DOHH2 (cell line): Measurements from ENCODE around the gene VCL.

Experiments
- H3F3A ChIP-seq: fragments of 200-600 bp; sonication (generic), shearing (Covaris generic); 2 replicates; pipeline ENCODE4 v1.6.0; 2016; ENCODE audit warnings: antibody characterized with exemption, mild to moderate bottlenecking; ENCODE audit not compliant: control insufficient read depth, insufficient read depth
- H3K27ac ChIP-seq: fragments of 200-600 bp; sonication (generic); 2 replicates; pipeline ENCODE4 v1.5.1; 2014; ENCODE audit warnings: low read depth, mild to moderate bottlenecking, low read length, moderate library complexity
- H3K27me3 ChIP-seq: fragments of 200-600 bp; sonication (generic); 2 replicates; pipeline ENCODE4 v1.6.1; 2014; ENCODE audit warnings: mild to moderate bottlenecking, low read length, mixed read lengths; ENCODE audit not compliant: control insufficient read depth
- H3K36me3 ChIP-seq: fragments of 200-600 bp; sonication (generic); 2 replicates; pipeline ENCODE4 v1.6.1; 2014; ENCODE audit warnings: mild to moderate bottlenecking, low read length, moderate library complexity, mixed read lengths; ENCODE audit not compliant: control insufficient read depth
- H3K4me1 ChIP-seq: fragments of 200-600 bp; sonication (generic); 2 replicates; pipeline ENCODE4 v1.6.1; 2014; ENCODE audit warnings: mild to moderate bottlenecking, low read length, mixed read lengths; ENCODE audit not compliant: control insufficient read depth
- H3K4me2 ChIP-seq: fragments of 200-600 bp; sonication (generic); 2 replicates; pipeline ENCODE4 v1.6.0; 2014; ENCODE audit warnings: mild to moderate bottlenecking, low read length, moderate library complexity
- H3K4me3 ChIP-seq: fragments of 200-600 bp; sonication (generic); 2 replicates; pipeline ENCODE4 v1.5.1; 2014; ENCODE audit warnings: mild to moderate bottlenecking, low read length, mixed read lengths
- H3K79me2 ChIP-seq: fragments of 200-600 bp; sonication (generic); 2 replicates; pipeline ENCODE4 v1.6.1; 2014; ENCODE audit warnings: mild to moderate bottlenecking, low read length, mixed read lengths; ENCODE audit not compliant: control insufficient read depth
- H3K9me2 ChIP-seq: fragments of 200-600 bp; sonication (generic); replicated peaks from 2 replicates; pipeline ENCODE4 v1.6.1; 2014; ENCODE audit warnings: mild to moderate bottlenecking, low read length, mixed read lengths; ENCODE audit not compliant: control insufficient read depth
- H3K9me3 ChIP-seq: fragments of 200-600 bp; sonication (generic); 2 replicates; pipeline ENCODE4 v1.6.1; 2014; ENCODE audit warnings: antibody characterized with exemption, low read length, mixed read lengths; ENCODE audit not compliant: control insufficient read depth, insufficient read depth
- H4K20me1 ChIP-seq: fragments of 200-600 bp; sonication (generic); 2 replicates; pipeline ENCODE4 v1.6.0; 2014; ENCODE audit warnings: low read depth, mild to moderate bottlenecking, antibody characterized with exemption, low read length, moderate library complexity; ENCODE audit not compliant: control insufficient read depth, insufficient read depth
- CTCF ChIP-seq: fragments of 200-600 bp; sonication (generic); IDR thresholded peaks from one replicate; pipeline ENCODE4 v1.5.1; 2014; ENCODE audit warnings: antibody characterized with exemption, mild to moderate bottlenecking, low read depth, low read length; ENCODE audit not compliant: poor library complexity, severe bottlenecking
- EZH2phosphoT487 ChIP-seq: fragments of 200-600 bp; sonication (generic); IDR thresholded peaks from 2 replicates; pipeline ENCODE4 v1.6.1; 2017; ENCODE audit warnings: borderline replicate concordance, mild to moderate bottlenecking, antibody characterized with exemption, low read length, moderate library complexity, mixed read lengths

Gene VCL

GRCh38 chr10:74051736-74052342 lies 53.9 kb downstream of the VCL start:
- peaks cover 51% of the 10 kb centered on the region for H3K79me2 ChIP-seq
- H3F3A ChIP-seq: peaks cover 9% of the 10 kb centered on the region; the same call in 1 of the 2 replicates
- no peaks in the 10 kb centered on the region for H4K20me1 ChIP-seq

GRCh38 chr10:74052994-74053393 lies 55.1 kb downstream of the VCL start:
- Histone ChIP-seq H3K36me3 (no peaks in the 10 kb centered on the region), H3K4me2 (no peak overlapping the region), H4K20me1 (no peaks in the 10 kb centered on the region), H3K27me3 (no peaks in the 10 kb centered on the region), H3K79me2 (peaks cover 47% of the 10 kb centered on the region), H3K27ac (no peak overlapping the region), H3K4me1 (peaks cover 34% of the 10 kb centered on the region), H3K9me2 (no peaks in the 10 kb centered on the region), H3K9me3 (no peaks in the 10 kb centered on the region), H3F3A (peaks cover 6% of the 10 kb centered on the region; the same call in 1 of the 2 replicates), H3K4me3 (no peak overlapping the region)
- no peak for TF ChIP-seq CTCF
- no peak for TF ChIP-seq EZH2phosphoT487

More at GRCh38 chr10:74051736-74052342, 53.9 kb downstream of the VCL start:
- Histone ChIP-seq H3K4me3 (no peak overlapping the region), H3K27ac (no peak overlapping the region), H3K36me3 (no peaks in the 10 kb centered on the region), H3K4me1 (peaks cover 37% of the 10 kb centered on the region), H3K27me3 (no peaks in the 10 kb centered on the region), H3K9me2 (no peaks in the 10 kb centered on the region), H3K9me3 (no peaks in the 10 kb centered on the region), H3K4me2 (no peak overlapping the region)
- no peak for TF ChIP-seq EZH2phosphoT487
- no peak for TF ChIP-seq CTCF

GRCh38 chr10:74055383-74056049 lies 57.6 kb downstream of the VCL start:
- Histone ChIP-seq H4K20me1 (no peaks in the 10 kb centered on the region), H3K4me2 (no peak overlapping the region), H3K27ac (no peak overlapping the region), H3K4me3 (no peak overlapping the region), H3K27me3 (no peaks in the 10 kb centered on the region), H3K4me1 (peaks cover 31% of the 10 kb centered on the region), H3K9me2 (no peaks in the 10 kb centered on the region), H3K9me3 (no peaks in the 10 kb centered on the region), H3K36me3 (no peaks in the 10 kb centered on the region), H3F3A (peaks cover 10% of the 10 kb centered on the region; the same call in 1 of the 2 replicates), H3K79me2 (peaks cover 50% of the 10 kb centered on the region)
- TF ChIP-seq EZH2phosphoT487: no peak
- TF ChIP-seq CTCF: no peak
